ENCODE measurements around the gene RHOV. TPM values are rescaled to one million over a fixed set of nuclear protein-coding genes. Genes with fewer than 3 reads are reported as not detected.

The RHOV gene
- total and polyA plus RNA-seq, 2 experiments from 2014 or later: 1.7 to 6.1 TPM

DNA sequence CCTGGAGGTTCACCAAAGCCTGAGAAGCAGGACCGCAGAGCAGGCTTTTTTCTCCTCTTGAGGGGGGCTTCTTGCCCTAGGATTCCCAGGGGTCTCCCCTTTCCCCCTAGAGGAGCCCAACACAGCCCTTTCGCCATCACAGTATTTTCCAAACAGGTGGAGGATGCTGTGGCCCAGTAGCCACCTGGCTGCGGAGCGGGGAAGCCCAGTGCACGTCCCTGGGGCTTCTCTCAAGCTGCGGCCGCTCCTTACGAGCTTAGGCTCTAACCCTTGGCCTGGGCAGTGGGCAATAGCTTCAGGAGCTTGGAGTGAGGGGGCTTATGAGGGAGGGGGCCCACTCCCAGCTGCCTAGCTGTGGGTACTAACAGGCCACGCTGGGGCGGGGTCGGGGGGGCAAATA lies 43.6 kb upstream of the RHOV start:
- Histone ChIP-seq H3K27ac (no peak overlapping the region), H4K20me1 (ENCODE audit: insufficient read depth, poor library complexity, severe bottlenecking) (no peaks in the 10 kb centered on the region), H3K4me2 (no peak overlapping the region), H3K9me2 (replicated peaks; ENCODE audit: insufficient read depth) (no peaks in the 10 kb centered on the region), H3K4me1 (ENCODE audit: insufficient read depth) (peaks cover 8% of the 10 kb centered on the region), H3K4me3 (no peak overlapping the region), H3K27me3 (no peaks in the 10 kb centered on the region), H2AFZ (no peak overlapping the region), H3K79me2 (no peaks in the 10 kb centered on the region), H3K36me3 (replicated peaks; ENCODE audit: insufficient read depth, low read depth) (no peaks in the 10 kb centered on the region), H3K9me3 (ENCODE audit: low read depth) (no peaks in the 10 kb centered on the region)
- 75% methylated on average over 11 of the region's 11 CpGs for WGBS (ENCODE audit: low lambda C conversion rate, missing lambda C conversion rate)
- TF ChIP-seq, protein P1, sequence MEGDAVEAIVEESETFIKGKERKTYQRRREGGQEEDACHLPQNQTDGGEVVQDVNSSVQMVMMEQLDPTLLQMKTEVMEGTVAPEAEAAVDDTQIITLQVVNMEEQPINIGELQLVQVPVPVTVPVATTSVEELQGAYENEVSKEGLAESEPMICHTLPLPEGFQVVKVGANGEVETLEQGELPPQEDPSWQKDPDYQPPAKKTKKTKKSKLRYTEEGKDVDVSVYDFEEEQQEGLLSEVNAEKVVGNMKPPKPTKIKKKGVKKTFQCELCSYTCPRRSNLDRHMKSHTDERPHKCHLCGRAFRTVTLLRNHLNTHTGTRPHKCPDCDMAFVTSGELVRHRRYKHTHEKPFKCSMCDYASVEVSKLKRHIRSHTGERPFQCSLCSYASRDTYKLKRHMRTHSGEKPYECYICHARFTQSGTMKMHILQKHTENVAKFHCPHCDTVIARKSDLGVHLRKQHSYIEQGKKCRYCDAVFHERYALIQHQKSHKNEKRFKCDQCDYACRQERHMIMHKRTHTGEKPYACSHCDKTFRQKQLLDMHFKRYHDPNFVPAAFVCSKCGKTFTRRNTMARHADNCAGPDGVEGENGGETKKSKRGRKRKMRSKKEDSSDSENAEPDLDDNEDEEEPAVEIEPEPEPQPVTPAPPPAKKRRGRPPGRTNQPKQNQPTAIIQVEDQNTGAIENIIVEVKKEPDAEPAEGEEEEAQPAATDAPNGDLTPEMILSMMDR (IDR thresholded peaks at IDR 0.05; ENCODE audit: poor library complexity): no peak
- TF ChIP-seq EZH2 (IDR thresholded peaks at IDR 0.05; ENCODE audit: borderline replicate concordance) (no peak), EZH2phosphoT487 (IDR thresholded peaks at IDR 0.05; ENCODE audit: low read depth, severe bottlenecking, unreplicated experiment) (no peak)
- DNase-seq (ENCODE audit: low spot score): no peak

DNA sequence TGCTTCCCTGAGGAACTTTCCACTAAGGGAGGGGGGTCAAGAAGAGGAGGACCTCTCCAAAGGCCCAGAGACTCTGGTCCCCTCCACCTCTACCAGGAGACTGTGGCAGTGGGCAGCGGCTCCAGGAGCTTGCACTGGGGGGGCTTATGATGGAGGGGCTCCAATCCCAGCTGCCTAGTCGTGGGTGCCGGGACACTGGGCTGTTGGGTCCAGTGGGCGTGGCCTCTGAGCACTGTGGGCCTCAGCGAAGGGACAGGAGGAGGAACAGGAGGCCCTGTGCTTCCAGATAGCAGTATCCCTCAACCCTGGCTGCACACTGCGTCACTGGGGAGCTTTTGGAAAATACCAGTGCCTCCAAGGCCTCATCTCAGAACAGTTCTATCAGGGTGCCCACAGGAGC lies 41.6 kb upstream of the RHOV start:
- Histone ChIP-seq H4K20me1 (ENCODE audit: insufficient read depth, poor library complexity, severe bottlenecking) (no peaks in the 10 kb centered on the region), H3K4me1 (ENCODE audit: insufficient read depth) (peaks cover 14% of the 10 kb centered on the region), H3K9me2 (replicated peaks; ENCODE audit: insufficient read depth) (no peaks in the 10 kb centered on the region), H3K4me2 (no peak overlapping the region), H3K79me2 (no peaks in the 10 kb centered on the region), H2AFZ (no peak overlapping the region), H3K9me3 (ENCODE audit: low read depth) (no peaks in the 10 kb centered on the region), H3K27me3 (no peaks in the 10 kb centered on the region), H3K36me3 (replicated peaks; ENCODE audit: insufficient read depth, low read depth) (no peaks in the 10 kb centered on the region), H3K27ac (no peak overlapping the region), H3K4me3 (no peak overlapping the region)
- 83% methylated on average over 6 of the region's 6 CpGs for WGBS (ENCODE audit: low lambda C conversion rate, missing lambda C conversion rate)
- no peak for DNase-seq (ENCODE audit: low spot score)
- TF ChIP-seq EZH2 (IDR thresholded peaks at IDR 0.05; ENCODE audit: borderline replicate concordance) (no peak), EZH2phosphoT487 (IDR thresholded peaks at IDR 0.05; ENCODE audit: low read depth, severe bottlenecking, unreplicated experiment) (no peak)
- TF ChIP-seq, protein P1 (IDR thresholded peaks at IDR 0.05; ENCODE audit: poor library complexity): no peak

- TF ChIP-seq, protein P1 (IDR thresholded peaks at IDR 0.05; ENCODE audit: poor library complexity): no peak
- TF ChIP-seq EZH2phosphoT487 (IDR thresholded peaks at IDR 0.05; ENCODE audit: low read depth, severe bottlenecking, unreplicated experiment) (no peak), EZH2 (IDR thresholded peaks at IDR 0.05; ENCODE audit: borderline replicate concordance) (no peak)
- peaks cover 19% of the 10 kb centered on the region for H3K4me1 ChIP-seq (ENCODE audit: insufficient read depth)
- no peaks in the 10 kb centered on the region for H3K9me2 ChIP-seq (replicated peaks; ENCODE audit: insufficient read depth)
- no peaks in the 10 kb centered on the region for H3K79me2 ChIP-seq
- no peaks in the 10 kb centered on the region for H3K36me3 ChIP-seq (replicated peaks; ENCODE audit: insufficient read depth, low read depth)
- no peaks in the 10 kb centered on the region for H4K20me1 ChIP-seq (ENCODE audit: insufficient read depth, poor library complexity, severe bottlenecking)
- no peak overlapping the region for H2AFZ ChIP-seq
- no peak overlapping the region for H3K4me2 ChIP-seq
- H3K9me3 ChIP-seq (ENCODE audit: low read depth): no peaks in the 10 kb centered on the region
- WGBS (ENCODE audit: low lambda C conversion rate, missing lambda C conversion rate): 87% methylated on average over 12 of the region's 12 CpGs
- no peak overlapping the region for H3K27ac ChIP-seq
- H3K4me3 ChIP-seq: no peak overlapping the region
- DNase-seq (ENCODE audit: low spot score): no peak
- no peaks in the 10 kb centered on the region for H3K27me3 ChIP-seq
Observed at GRCh38 chr15:40915116-40915661, 41.2 kb upstream of the RHOV start.

Measured in hepatocyte (in vitro differentiated cells).